ENCODE results near the gene FBXW11.

FBXW11 gene

GRCh38 chr5:171855265-171855664, 151.2 kb downstream of the FBXW11 start:
- DNase-seq (ENCODE audit: insufficient read length), result no peak
- no peak for FAIRE-seq
- TF ChIP-seq POLR2AphosphoS5 (IDR thresholded peaks at IDR 0.05; ENCODE audit: low read depth, low read length) (no peak), TAF1 (IDR thresholded peaks at IDR 0.05; ENCODE audit: borderline replicate concordance, low read depth, low read length) (no peak), POLR2A (IDR thresholded peaks at IDR 0.05; ENCODE audit: low read depth, low read length) (no peak)

DNA sequence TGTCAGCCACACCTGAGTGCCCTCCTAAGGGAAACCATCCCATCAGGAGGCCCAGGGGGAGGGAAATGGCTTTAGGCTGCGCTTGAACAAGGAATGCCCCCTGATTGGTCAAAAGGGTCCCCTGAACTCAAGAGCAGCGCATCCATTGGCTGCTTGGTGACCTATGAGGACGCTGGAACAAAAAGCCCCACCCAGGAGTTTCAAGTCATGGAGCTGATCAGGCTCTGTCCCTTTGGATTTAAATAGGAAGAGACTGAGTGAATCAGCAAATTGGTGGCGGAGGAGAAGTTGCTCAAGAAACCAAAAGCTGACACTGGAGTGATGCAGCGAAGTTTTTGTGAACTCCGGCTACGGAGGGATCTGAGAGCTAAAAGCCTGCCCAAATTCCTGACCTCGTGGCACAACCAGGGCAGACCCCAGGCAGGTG, 154.2 kb downstream of the FBXW11 start:
- TF ChIP-seq TAF1 (IDR thresholded peaks at IDR 0.05; ENCODE audit: borderline replicate concordance, low read depth, low read length) (no peak), POLR2AphosphoS5 (IDR thresholded peaks at IDR 0.05; ENCODE audit: low read depth, low read length) (no peak), POLR2A (IDR thresholded peaks at IDR 0.05; ENCODE audit: low read depth, low read length) (no peak)
- DNase-seq (ENCODE audit: insufficient read length) (no peak), FAIRE-seq (no peak)

DNA sequence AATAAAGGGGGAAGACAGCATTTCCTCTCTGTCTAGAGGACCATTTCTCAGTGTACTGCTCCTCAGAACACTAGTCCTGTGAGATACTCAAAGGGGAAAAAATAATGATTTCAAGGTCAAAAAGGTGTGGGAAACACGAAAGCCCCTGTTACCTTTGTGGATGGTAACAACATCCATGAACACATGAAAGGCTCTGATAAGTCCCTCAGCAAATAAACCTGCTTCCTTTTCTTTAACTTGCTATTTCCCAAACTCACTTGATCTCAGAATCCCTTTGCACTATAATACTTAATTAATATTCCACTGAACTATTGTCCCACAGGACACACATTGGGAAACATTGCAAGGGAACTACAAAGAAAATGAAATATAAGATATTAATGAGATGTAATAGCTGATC, 155.2 kb downstream of the FBXW11 start:
- no peak for FAIRE-seq
- no peak for DNase-seq (ENCODE audit: insufficient read length)
- TF ChIP-seq TAF1 (IDR thresholded peaks at IDR 0.05; ENCODE audit: borderline replicate concordance, low read depth, low read length), result no peak
- TF ChIP-seq POLR2AphosphoS5 (IDR thresholded peaks at IDR 0.05; ENCODE audit: low read depth, low read length), result no peak
- TF ChIP-seq POLR2A (IDR thresholded peaks at IDR 0.05; ENCODE audit: low read depth, low read length), result no peak

DNA sequence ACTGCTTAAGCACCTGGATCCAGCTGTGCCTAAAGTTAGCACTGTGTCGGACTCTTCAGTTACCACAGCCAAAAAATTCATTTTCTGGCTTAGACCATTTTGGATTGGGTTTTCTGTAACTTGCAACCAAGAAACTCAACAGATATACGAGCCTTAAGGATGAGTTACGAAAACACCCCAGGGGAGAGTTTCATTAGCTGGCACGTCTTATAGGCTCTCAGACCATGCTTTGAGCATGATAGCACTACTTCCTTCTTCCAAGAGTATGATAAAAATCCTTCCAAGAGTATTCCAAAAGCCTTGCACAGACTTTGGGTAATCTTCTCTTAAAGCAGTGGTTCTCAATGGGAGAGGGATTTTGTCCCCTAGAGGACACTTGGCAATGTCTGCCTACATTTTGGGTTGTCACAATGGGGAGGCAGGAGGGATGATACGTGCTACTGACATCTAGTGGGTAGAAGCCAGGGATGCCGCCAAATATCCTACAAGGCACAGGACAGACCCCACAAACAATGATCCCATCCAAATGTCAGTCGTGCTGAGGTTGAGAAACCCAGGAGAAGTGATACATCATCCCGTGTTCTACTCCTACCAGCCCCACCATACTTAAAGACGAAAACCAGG, 156.0 kb downstream of the FBXW11 start:
- FAIRE-seq, result no peak
- no peak for TF ChIP-seq POLR2AphosphoS5 (IDR thresholded peaks at IDR 0.05; ENCODE audit: low read depth, low read length)
- no peak for TF ChIP-seq POLR2A (IDR thresholded peaks at IDR 0.05; ENCODE audit: low read depth, low read length)
- TF ChIP-seq TAF1 (IDR thresholded peaks at IDR 0.05; ENCODE audit: borderline replicate concordance, low read depth, low read length), result no peak
- no peak for DNase-seq (ENCODE audit: insufficient read length)

GRCh38 chr5:171849585-171850323, 156.7 kb downstream of the FBXW11 start:
- DNase-seq (ENCODE audit: insufficient read length) (no peak), FAIRE-seq (no peak)
- no peak for TF ChIP-seq POLR2AphosphoS5 (IDR thresholded peaks at IDR 0.05; ENCODE audit: low read depth, low read length)
- no peak for TF ChIP-seq TAF1 (IDR thresholded peaks at IDR 0.05; ENCODE audit: borderline replicate concordance, low read depth, low read length)
- no peak for TF ChIP-seq POLR2A (IDR thresholded peaks at IDR 0.05; ENCODE audit: low read depth, low read length)

DNA sequence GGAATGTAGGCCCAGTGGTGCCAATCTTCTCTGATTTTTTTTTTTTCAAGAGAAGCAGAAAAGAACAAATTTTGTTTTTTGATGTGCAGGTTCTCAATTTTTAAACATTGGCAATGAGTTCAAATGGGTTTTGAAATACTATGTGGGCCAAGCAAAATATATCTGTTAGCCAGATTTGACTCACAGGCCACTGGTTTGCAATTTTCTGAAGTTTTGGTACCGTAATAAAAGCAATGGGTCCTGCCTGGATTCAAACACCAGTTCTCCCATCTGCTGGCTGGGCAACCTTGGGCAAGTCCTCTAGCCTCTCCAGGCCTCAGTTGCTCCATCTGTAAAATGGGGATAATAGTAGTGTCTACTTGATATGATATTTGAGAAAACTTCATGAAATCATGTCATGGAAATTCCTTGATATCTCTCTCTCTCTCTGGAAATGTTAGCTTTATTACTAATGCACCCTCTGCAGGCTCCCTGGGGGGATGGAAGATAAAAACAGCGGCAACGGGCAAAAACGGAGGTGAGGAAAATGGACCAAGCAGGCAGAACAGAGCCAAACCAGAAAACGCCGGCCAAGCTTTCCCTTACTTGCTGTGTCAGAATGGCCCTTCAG, 157.4 kb downstream of the FBXW11 start:
- TF ChIP-seq POLR2A (IDR thresholded peaks at IDR 0.05; ENCODE audit: low read depth, low read length) (no peak), TAF1 (IDR thresholded peaks at IDR 0.05; ENCODE audit: borderline replicate concordance, low read depth, low read length) (no peak), POLR2AphosphoS5 (IDR thresholded peaks at IDR 0.05; ENCODE audit: low read depth, low read length) (no peak)
- no peak for DNase-seq (ENCODE audit: insufficient read length)
- FAIRE-seq, result no peak

GRCh38 chr5:171848486-171848885, 158.0 kb downstream of the FBXW11 start:
- TF ChIP-seq POLR2A (IDR thresholded peaks at IDR 0.05; ENCODE audit: low read depth, low read length), result no peak
- no peak for TF ChIP-seq TAF1 (IDR thresholded peaks at IDR 0.05; ENCODE audit: borderline replicate concordance, low read depth, low read length)
- TF ChIP-seq POLR2AphosphoS5 (IDR thresholded peaks at IDR 0.05; ENCODE audit: low read depth, low read length), result no peak
- FAIRE-seq, result no peak
- no peak for DNase-seq (ENCODE audit: insufficient read length)

DNA sequence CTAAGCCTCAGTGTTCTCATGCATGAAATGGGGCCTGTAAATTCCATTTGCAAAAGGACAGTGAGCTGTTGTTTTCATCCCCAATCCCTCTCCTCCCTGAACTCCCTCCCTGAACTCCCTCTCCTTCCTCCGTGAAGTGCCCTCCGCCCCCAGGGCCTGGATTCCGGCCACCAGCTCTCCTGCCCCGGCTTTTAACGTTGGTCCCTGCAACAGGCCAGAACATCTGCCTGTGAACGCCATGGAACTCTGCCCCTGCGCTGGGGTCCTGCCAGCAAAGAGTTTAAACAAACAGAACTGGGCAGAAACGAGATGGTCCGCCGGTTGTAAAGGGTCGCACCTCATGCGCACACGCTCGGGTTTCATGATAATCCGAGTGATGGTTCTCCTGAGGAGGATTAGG, 158.4 kb downstream of the FBXW11 start:
- TF ChIP-seq TAF1 (IDR thresholded peaks at IDR 0.05; ENCODE audit: borderline replicate concordance, low read depth, low read length) (no peak), POLR2AphosphoS5 (IDR thresholded peaks at IDR 0.05; ENCODE audit: low read depth, low read length) (no peak), POLR2A (IDR thresholded peaks at IDR 0.05; ENCODE audit: low read depth, low read length) (no peak)
- DNase-seq (ENCODE audit: insufficient read length) (no peak), FAIRE-seq (no peak)

DNA sequence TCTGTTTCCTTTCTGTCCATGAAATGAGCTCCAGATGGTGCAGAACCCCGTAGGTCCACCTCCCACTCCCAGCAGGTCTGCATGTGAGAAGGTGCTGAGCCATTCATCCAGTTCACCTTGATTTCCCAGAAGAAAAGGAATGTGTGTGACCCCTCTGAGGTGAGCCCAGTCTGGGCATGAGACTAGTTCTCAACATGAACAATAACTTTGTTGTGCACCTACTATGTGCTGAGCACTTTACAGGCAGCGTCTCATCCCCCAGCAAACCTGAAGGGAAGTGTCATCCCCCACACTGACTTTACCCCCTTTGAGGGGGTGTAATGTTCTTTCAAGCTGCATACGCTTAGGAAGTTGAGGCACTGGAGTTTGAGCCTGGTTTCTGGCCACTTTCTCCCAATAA, 159.4 kb downstream of the FBXW11 start:
- FAIRE-seq (no peak), DNase-seq (ENCODE audit: insufficient read length) (no peak)
- TF ChIP-seq TAF1 (IDR thresholded peaks at IDR 0.05; ENCODE audit: borderline replicate concordance, low read depth, low read length) (no peak), POLR2A (IDR thresholded peaks at IDR 0.05; ENCODE audit: low read depth, low read length) (no peak), POLR2AphosphoS5 (IDR thresholded peaks at IDR 0.05; ENCODE audit: low read depth, low read length) (no peak)

DNA sequence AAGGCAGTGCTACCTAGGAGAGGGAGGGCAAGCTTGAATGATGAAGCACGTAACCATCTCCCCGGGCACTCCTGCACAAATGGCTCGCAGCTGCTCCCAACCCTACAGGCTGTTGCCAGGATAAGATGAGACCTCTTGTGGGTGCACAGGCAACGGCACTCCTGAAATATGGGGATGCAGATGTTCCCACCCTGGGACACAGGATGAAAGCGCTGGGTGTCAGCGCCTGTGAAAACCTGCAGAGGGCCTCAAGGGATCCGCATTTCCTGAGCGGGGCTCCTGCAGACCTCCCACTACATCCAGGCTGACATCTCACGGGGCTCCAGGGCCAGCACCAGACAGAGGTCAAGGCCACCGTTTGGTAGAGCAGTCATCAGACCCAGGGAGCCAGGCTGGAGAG, 160.1 kb downstream of the FBXW11 start:
- FAIRE-seq, result no peak

GRCh38 chr5:171845857-171846256, 160.6 kb downstream of the FBXW11 start:
- FAIRE-seq, result no peak

More for the DNA sequence above, 160.1 kb downstream of the FBXW11 start:
- no peak for DNase-seq (ENCODE audit: insufficient read length)
- TF ChIP-seq POLR2A (IDR thresholded peaks at IDR 0.05; ENCODE audit: low read depth, low read length), result no peak
- no peak for TF ChIP-seq POLR2AphosphoS5 (IDR thresholded peaks at IDR 0.05; ENCODE audit: low read depth, low read length)
- TF ChIP-seq TAF1 (IDR thresholded peaks at IDR 0.05; ENCODE audit: borderline replicate concordance, low read depth, low read length), result no peak

More at GRCh38 chr5:171845857-171846256, 160.6 kb downstream of the FBXW11 start:
- TF ChIP-seq TAF1 (IDR thresholded peaks at IDR 0.05; ENCODE audit: borderline replicate concordance, low read depth, low read length), result no peak
- no peak for TF ChIP-seq POLR2AphosphoS5 (IDR thresholded peaks at IDR 0.05; ENCODE audit: low read depth, low read length)
- TF ChIP-seq POLR2A (IDR thresholded peaks at IDR 0.05; ENCODE audit: low read depth, low read length), result no peak
- no peak for DNase-seq (ENCODE audit: insufficient read length)

All from GM12892 (cell line).